ENCODE data around the gene GPR156.
A peak's percentile ranks its signal among the peaks of the same experiment; 100 is the strongest.
"Not testable (repeated sequence)": the region's sequence is repeated elsewhere in the genome, so short reads cannot be mapped to it uniquely, and the experiment has no call there.

Gene GPR156

DNA sequence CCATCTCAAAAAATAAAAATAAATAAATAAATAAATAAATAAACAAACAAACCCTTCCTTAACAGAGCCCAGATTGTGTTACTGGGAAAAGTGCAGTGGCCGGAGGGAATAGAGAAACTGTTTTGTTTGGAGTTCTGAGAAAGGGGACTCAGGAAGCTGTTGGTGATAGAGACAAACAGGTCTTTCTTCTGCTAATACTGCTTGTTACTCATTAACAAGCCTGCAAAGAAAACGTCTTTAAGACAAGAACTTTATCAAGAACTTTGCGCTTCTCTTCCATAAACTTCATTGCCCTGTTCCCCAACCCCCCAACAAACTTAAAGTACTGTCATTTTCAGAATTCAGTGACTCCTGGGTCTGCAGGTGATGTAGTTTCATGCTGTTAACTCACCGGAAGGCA is 122.0 kb downstream of the GPR156 start:
- no peak for DNase-seq (ENCODE audit: low read depth in 4 of 4, low spot score in 1 of 4)

- DNase-seq (ENCODE audit: low read depth in 4 of 4, low spot score in 1 of 4), result no peak
Measured at GRCh38 chr3:120162400-120162799, 122.6 kb downstream of the GPR156 start.

DNA sequence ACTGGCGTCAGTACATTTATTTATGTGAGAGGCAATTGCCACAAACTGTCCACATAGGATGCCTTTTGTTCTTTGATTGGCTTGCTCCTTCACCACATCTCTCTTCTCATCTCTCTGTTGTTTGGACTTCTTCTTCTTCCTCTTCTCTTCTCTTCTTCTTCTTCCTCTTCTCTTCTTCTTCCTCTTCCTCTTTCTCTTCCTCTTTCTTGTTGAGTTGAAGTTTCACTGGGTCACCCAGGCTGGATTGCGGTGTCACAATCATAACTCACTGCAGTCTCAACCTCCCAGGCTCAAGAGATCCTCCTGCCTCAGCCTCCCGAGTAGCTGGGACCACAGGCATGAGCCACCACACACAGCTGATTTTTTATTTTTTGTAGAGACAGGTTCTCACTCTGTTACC is 123.1 kb downstream of the GPR156 start:
- no peak for DNase-seq (ENCODE audit: low read depth in 4 of 4, low spot score in 1 of 4)

- DNase-seq (ENCODE audit: low read depth in 4 of 4, low spot score in 1 of 4), result no peak
Measured at GRCh38 chr3:120160050-120160449, 125.0 kb downstream of the GPR156 start.

GRCh38 chr3:120157681-120158080 is 127.3 kb downstream of the GPR156 start:
- no peak for DNase-seq (ENCODE audit: low read depth in 4 of 4, low spot score in 1 of 4)

GRCh38 chr3:120157113-120157512 is 127.9 kb downstream of the GPR156 start:
- no peak for DNase-seq (ENCODE audit: low read depth in 4 of 4, low spot score in 1 of 4)

- no peak for DNase-seq (ENCODE audit: low read depth in 4 of 4, low spot score in 1 of 4)
Measured at GRCh38 chr3:120156699-120157098, 128.3 kb downstream of the GPR156 start.

- DNase-seq (ENCODE audit: low read depth in 4 of 4, low spot score in 1 of 4), result not testable (repeated sequence)
Measured at GRCh38 chr3:120155694-120156093, 129.3 kb downstream of the GPR156 start.

- no peak for DNase-seq (ENCODE audit: low read depth in 4 of 4, low spot score in 1 of 4)
Measured at GRCh38 chr3:120155108-120155507, 129.9 kb downstream of the GPR156 start.

GRCh38 chr3:120153294-120153693 is 131.7 kb downstream of the GPR156 start:
- DNase-seq (ENCODE audit: low read depth in 4 of 4, low spot score in 1 of 4), result no peak

GRCh38 chr3:120151791-120152190 is 133.2 kb downstream of the GPR156 start:
- no peak for DNase-seq (ENCODE audit: low read depth in 4 of 4, low spot score in 1 of 4)

GRCh38 chr3:120148187-120148949 is 136.7 kb downstream of the GPR156 start:
- DNase-seq (ENCODE audit: low read depth in 4 of 4, low spot score in 1 of 4), result no peak

DNA sequence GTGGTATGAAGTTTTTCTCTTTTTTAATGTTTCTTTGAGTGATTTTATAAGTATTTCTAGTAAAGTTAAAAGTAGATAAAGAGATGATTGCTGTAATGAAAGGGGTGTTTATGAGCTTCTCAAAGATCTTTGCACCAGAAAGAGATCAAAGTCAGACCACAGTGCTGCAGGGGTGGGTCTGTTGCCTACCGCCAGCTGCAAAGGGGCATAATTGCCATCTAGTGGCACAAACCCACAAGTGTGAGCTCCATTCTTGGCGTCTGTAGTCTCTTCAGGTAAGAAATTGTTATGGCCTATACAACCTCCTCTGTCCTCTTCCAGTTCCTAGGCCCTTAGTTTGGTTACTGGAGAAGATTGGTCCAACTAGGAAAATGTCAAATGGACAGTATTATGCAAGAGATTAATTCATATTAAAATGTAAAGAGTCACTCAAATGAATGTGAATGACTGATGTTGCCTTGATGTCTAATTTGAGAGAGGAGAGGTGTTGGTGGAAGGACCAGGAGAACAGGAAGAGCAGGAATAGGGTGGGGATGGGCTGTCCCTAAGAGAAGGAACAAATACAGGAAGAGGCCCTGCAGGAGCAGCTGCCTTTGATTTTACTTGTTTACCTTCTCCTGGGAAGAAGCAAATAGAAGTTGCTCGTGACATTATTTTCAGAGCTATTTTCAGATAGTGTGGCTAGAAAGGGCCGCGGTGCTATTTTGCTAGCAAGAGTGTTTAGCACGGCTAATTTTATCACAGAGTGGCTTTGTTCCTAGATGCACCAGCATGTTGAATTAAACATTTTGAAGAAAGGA is 137.8 kb downstream of the GPR156 start:
- peak in 1 of 4 experiments; percentile 8 for DNase-seq (ENCODE audit: low read depth in 4 of 4, low spot score in 1 of 4)

GRCh38 chr3:120145542-120146285 is 139.3 kb downstream of the GPR156 start:
- DNase-seq (ENCODE audit: low read depth in 4 of 4, low spot score in 1 of 4), result peak in 1 of 4 experiments; percentile 2

- DNase-seq (ENCODE audit: low read depth in 4 of 4, low spot score in 1 of 4), result no peak
Measured at GRCh38 chr3:120144267-120144666, 140.8 kb downstream of the GPR156 start.

GRCh38 chr3:120143676-120144075 is 141.3 kb downstream of the GPR156 start:
- DNase-seq (ENCODE audit: low read depth in 4 of 4, low spot score in 1 of 4), result no peak

- DNase-seq (ENCODE audit: low read depth in 4 of 4, low spot score in 1 of 4), result no peak
Measured at GRCh38 chr3:120142236-120142635, 142.8 kb downstream of the GPR156 start.

DNA sequence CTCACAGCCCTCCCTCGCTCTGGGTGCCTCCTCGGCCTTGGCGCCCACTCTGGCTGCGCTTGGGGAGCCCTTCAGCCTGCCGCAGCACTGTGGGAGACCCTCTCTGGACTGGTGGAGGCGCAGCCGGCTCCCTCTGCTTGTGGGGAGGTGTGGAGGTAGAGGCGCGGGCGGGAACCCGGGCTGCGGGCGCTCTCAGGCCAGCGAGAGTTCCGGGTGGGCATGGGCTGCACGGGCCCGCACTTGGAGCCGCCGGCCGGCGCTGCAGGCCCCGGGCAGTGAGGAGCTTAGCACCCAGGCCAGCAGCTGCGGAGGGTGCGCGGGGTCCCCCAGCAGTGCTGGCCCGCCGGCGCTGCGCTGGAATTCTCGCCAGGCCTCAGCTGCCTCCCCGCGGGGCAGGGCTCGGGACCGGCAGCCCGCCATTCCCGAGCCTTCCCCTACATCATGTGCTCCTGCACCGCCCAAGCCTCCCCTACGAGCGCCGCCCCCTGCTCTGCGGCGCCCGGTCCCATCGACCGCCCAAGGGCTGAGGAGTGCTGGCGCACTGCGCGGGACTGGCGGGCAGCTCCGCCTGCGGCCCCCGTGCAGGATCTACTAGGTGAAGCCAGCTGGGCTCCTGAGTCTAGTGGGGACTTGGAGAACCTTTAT is 144.8 kb downstream of the GPR156 start:
- no peak for DNase-seq (ENCODE audit: low read depth in 4 of 4, low spot score in 1 of 4)

GRCh38 chr3:120139140-120139539 is 145.9 kb downstream of the GPR156 start:
- DNase-seq (ENCODE audit: low read depth in 4 of 4, low spot score in 1 of 4), result no peak

DNA sequence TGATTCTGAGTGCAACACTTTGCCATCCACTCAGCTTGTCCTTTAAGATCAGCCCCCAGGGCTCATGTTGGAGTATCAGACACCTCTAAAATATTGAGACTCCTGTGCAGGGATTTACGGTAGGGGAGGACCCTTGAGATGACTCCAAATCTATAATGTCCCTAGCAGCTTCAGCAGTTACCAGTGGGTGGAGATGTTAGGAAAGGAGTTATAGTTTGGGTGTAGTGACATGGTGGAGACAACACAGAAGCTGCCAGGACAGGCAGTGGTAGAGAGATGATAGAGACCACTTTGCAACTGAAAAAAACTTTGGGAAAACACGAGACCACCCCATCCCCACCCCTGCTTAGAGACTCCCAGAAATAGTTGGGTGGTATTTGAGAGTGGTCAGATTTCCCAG is 147.5 kb downstream of the GPR156 start:
- no peak for DNase-seq (ENCODE audit: low read depth in 4 of 4, low spot score in 1 of 4)

GRCh38 chr3:120130656-120131055 is 154.4 kb downstream of the GPR156 start:
- no peak for DNase-seq (ENCODE audit: low read depth in 4 of 4, low spot score in 1 of 4)
